Osteoblast (primary cell): ENCODE data around the gene RCHY1. TPM values are rescaled to one million over a fixed set of nuclear protein-coding genes. Genes with fewer than 3 reads are reported as not detected.

Experiments used
- DNase-seq: peaks from one replicate; pipeline ENCODE4 v3.0.0; 2011; ENCODE audit warnings: low spot score, mixed read lengths; ENCODE audit not compliant: insufficient read length; ENCODE audit errors: missing footprints
- H2AFZ ChIP-seq: 2 replicates; pipeline ENCODE4 v1.6.0; 2011; ENCODE audit warnings: mild to moderate bottlenecking, low read length
- H3K27ac ChIP-seq: 2 replicates; pipeline ENCODE4 v1.5.1; 2011; ENCODE audit warnings: mild to moderate bottlenecking, low read depth, low read length, moderate library complexity
- H3K27me3 ChIP-seq: 2 replicates; pipeline ENCODE4 v1.6.0; 2012; ENCODE audit warnings: mild to moderate bottlenecking, control low read depth, inconsistent platforms, low read length, moderate library complexity; ENCODE audit not compliant: insufficient read depth
- H3K36me3 ChIP-seq: 2 replicates; pipeline ENCODE4 v1.5.1; 2011; ENCODE audit warnings: mild to moderate bottlenecking, low read length, control low read depth, moderate library complexity; ENCODE audit not compliant: insufficient read depth
- H3K4me1 ChIP-seq: 2 replicates; pipeline ENCODE4 v1.5.1; 2011; ENCODE audit warnings: mild to moderate bottlenecking, low read length, control low read depth, moderate library complexity; ENCODE audit not compliant: insufficient read depth
- H3K4me2 ChIP-seq: 2 replicates; pipeline ENCODE4 v1.6.0; 2011; ENCODE audit warnings: mild to moderate bottlenecking, low read length; ENCODE audit not compliant: insufficient read depth
- H3K4me3 ChIP-seq: fragments of 200-600 bp; sonication (generic); 3 replicates; pipeline ENCODE4 v1.5.1; 2012; ENCODE audit warnings: mild to moderate bottlenecking, low read length, inconsistent platforms; ENCODE audit not compliant: insufficient read depth
- H3K79me2 ChIP-seq: 2 replicates; pipeline ENCODE4 v1.6.0; 2012; ENCODE audit warnings: mild to moderate bottlenecking, low read length, control low read depth, inconsistent platforms; ENCODE audit not compliant: insufficient read depth
- H3K9me3 ChIP-seq: 2 replicates; pipeline ENCODE4 v1.5.1; 2011; ENCODE audit warnings: low read depth, low read length, control low read depth
- H4K20me1 ChIP-seq: 2 replicates; pipeline ENCODE4 v1.6.0; 2012; ENCODE audit warnings: mild to moderate bottlenecking, low read length, control low read depth; ENCODE audit not compliant: insufficient read depth
- total RNA-seq: library from RNA; depleted of rRNA; stranded (reverse); fragments of >200 nt; gene quantifications from 2 replicates; pipeline ENCODE4 v1.2.3, GENCODE V29; 2012
- TF ChIP-seq, protein P1 (sequence below): IDR thresholded peaks from 2 replicates; pipeline ENCODE4 v1.5.1; 2011; ENCODE audit warnings: mild to moderate bottlenecking, low read depth, low read length, moderate library complexity; ENCODE audit errors: extremely low read depth

Gene RCHY1
- total RNA-seq, 1 donor, result 27.9 TPM

GRCh38 chr4:75496406-75496805 is 17.8 kb downstream of the RCHY1 start:
- DNase-seq, result no peak
- no peak overlapping the region for H3K4me2 ChIP-seq
- H3K27me3 ChIP-seq, result no peaks in the 10 kb centered on the region
- peaks cover 5% of the 10 kb centered on the region for H4K20me1 ChIP-seq
- H3K4me3 ChIP-seq, result no peak overlapping the region
- no peak overlapping the region for H2AFZ ChIP-seq
- H3K9me3 ChIP-seq, result no peaks in the 10 kb centered on the region
- peaks cover 44% of the 10 kb centered on the region for H3K79me2 ChIP-seq
- TF ChIP-seq, protein P1, sequence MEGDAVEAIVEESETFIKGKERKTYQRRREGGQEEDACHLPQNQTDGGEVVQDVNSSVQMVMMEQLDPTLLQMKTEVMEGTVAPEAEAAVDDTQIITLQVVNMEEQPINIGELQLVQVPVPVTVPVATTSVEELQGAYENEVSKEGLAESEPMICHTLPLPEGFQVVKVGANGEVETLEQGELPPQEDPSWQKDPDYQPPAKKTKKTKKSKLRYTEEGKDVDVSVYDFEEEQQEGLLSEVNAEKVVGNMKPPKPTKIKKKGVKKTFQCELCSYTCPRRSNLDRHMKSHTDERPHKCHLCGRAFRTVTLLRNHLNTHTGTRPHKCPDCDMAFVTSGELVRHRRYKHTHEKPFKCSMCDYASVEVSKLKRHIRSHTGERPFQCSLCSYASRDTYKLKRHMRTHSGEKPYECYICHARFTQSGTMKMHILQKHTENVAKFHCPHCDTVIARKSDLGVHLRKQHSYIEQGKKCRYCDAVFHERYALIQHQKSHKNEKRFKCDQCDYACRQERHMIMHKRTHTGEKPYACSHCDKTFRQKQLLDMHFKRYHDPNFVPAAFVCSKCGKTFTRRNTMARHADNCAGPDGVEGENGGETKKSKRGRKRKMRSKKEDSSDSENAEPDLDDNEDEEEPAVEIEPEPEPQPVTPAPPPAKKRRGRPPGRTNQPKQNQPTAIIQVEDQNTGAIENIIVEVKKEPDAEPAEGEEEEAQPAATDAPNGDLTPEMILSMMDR, result no peak
- peak overlapping the region; percentile 14 for H3K27ac ChIP-seq
- peaks cover 20% of the 10 kb centered on the region for H3K4me1 ChIP-seq
- H3K36me3 ChIP-seq, result peaks cover 21% of the 10 kb centered on the region

GRCh38 chr4:75495476-75495875 is 18.7 kb downstream of the RCHY1 start:
- Histone ChIP-seq H2AFZ (no peak overlapping the region), H3K79me2 (peaks cover 44% of the 10 kb centered on the region), H3K27ac (no peak overlapping the region), H3K4me1 (peaks cover 20% of the 10 kb centered on the region), H3K27me3 (no peaks in the 10 kb centered on the region), H3K9me3 (no peaks in the 10 kb centered on the region), H3K4me3 (no peak overlapping the region), H3K36me3 (peaks cover 21% of the 10 kb centered on the region), H3K4me2 (no peak overlapping the region), H4K20me1 (peaks cover 5% of the 10 kb centered on the region)
- DNase-seq, result no peak
- TF ChIP-seq, protein P1, result no peak

GRCh38 chr4:75494563-75494962 is 19.6 kb downstream of the RCHY1 start:
- Histone ChIP-seq H4K20me1 (peaks cover 5% of the 10 kb centered on the region), H3K36me3 (peaks cover 22% of the 10 kb centered on the region), H3K9me3 (no peaks in the 10 kb centered on the region), H2AFZ (no peak overlapping the region), H3K4me1 (peaks cover 20% of the 10 kb centered on the region), H3K4me2 (peak overlapping the region; percentile 63), H3K27ac (peak overlapping the region; percentile 29), H3K79me2 (peaks cover 34% of the 10 kb centered on the region), H3K4me3 (no peak overlapping the region), H3K27me3 (no peaks in the 10 kb centered on the region)
- peak; percentile 25 for DNase-seq
- TF ChIP-seq, protein P1, result no peak

- TF ChIP-seq, protein P1, result peak; percentile 37
- no peaks in the 10 kb centered on the region for H3K27me3 ChIP-seq
- H3K4me1 ChIP-seq, result peaks cover 4% of the 10 kb centered on the region
- peaks cover 27% of the 10 kb centered on the region for H3K36me3 ChIP-seq
- no peak overlapping the region for H3K4me3 ChIP-seq
- no peak overlapping the region for H3K4me2 ChIP-seq
- H3K79me2 ChIP-seq, result peaks cover 4% of the 10 kb centered on the region
- no peak overlapping the region for H2AFZ ChIP-seq
- no peak overlapping the region for H3K27ac ChIP-seq
- H3K9me3 ChIP-seq, result no peaks in the 10 kb centered on the region
- H4K20me1 ChIP-seq, result no peaks in the 10 kb centered on the region
- DNase-seq, result no peak
Observed at GRCh38 chr4:75490155-75490554, 24.0 kb downstream of the RCHY1 start.
